Measurements from ENCODE around the gene SLC18B1.

The SLC18B1 gene

DNA sequence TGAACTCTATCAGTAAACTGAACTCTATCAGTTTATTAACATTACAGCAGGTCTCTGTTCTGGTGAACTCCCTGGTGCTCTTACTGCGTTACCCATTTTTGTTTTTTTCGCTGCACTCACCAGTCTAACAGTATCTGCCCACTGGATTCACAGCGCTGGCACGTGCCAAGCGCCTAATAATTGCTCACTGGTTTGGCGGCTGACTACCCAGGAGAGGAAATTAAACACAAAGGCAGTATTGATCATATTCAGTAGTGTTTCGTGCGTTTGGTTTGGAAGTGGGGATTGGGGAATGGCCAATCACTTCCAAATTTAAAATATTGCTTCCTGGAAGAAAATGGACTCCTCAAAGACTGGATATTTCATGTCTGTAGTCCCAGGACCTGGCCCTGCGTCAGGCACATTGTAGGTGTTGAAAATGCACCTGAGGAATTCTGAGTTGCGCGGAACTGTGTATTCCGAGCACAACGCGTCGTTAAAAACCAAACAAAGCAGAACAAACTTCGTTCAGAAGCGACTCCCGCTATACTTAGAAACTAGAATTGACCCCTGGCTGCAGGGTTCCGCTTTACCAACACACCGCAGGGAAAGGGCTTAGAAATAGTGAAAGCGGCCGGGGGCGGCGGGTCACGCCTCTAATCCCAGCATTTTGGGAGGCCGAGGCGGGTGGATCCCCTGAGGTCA lies 14.9 kb upstream of the SLC18B1 start:
- H3K36me3 Mint-ChIP-seq (ENCODE audit: low read depth), result peaks cover 42% of the 10 kb centered on the region
- peak overlapping the region; percentile 99 for H3K27ac Mint-ChIP-seq
- H3K27me3 Mint-ChIP-seq, result no peaks in the 10 kb centered on the region
- H3K4me1 Mint-ChIP-seq (ENCODE audit: low read depth), result peaks cover 52% of the 10 kb centered on the region
- peak overlapping the region; percentile 99 for H3K4me3 Mint-ChIP-seq
- H3K9me3 Mint-ChIP-seq, result no peaks in the 10 kb centered on the region

DNA sequence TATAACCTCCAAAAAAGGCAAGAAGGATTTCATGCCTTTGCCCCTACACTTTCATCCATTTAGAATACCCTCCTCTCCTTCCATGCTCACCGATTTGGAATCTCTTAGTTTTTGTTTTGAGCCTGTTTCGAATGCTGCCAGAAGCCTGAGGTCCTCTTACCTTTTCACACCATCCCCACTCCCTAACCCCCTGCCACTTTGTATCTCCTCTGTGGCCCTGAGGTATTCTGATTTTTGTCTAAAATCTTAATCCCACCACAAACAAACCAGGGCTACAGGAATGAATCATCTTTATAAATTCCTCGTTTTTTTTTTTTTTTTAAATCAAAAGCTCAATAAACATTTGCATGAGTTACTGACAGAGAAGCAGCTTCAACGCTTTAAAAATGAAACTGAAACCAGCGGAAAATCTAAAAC lies 14.3 kb upstream of the SLC18B1 start:
- peaks cover 37% of the 10 kb centered on the region for H3K36me3 Mint-ChIP-seq (ENCODE audit: low read depth)
- no peaks in the 10 kb centered on the region for H3K27me3 Mint-ChIP-seq
- H3K4me1 Mint-ChIP-seq (ENCODE audit: low read depth), result peaks cover 47% of the 10 kb centered on the region
- H3K9me3 Mint-ChIP-seq, result no peaks in the 10 kb centered on the region
- peak overlapping the region; percentile 99 for H3K4me3 Mint-ChIP-seq
- peak overlapping the region; percentile 99 for H3K27ac Mint-ChIP-seq

DNA sequence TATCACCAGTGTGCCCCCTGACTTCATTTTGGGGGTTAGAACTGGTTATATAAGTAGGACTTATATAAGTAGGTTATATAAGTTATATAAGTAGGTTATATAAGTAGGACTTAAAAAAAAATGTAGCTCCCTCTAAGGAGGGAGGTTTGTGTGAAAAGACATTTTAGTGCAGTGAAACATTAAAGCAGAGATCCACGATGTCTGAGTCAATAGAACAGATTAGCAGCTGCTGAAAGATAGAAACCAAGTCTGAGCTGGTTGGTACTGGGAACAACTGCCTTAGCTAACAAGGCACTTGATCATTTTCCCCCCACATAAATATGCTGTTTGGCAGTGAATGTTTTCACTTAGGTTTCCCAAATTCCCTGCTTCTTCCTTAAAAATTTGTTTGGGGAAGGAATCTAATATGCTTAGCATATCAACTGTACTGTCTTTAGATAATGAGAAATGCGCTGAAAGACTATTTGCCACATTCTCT lies 13.9 kb upstream of the SLC18B1 start:
- Mint-ChIP-seq H3K9me3 (no peaks in the 10 kb centered on the region), H3K27me3 (no peaks in the 10 kb centered on the region), H3K4me1 (ENCODE audit: low read depth) (peaks cover 42% of the 10 kb centered on the region), H3K27ac (peak overlapping the region; percentile 99), H3K4me3 (peak overlapping the region; percentile 99), H3K36me3 (ENCODE audit: low read depth) (peaks cover 32% of the 10 kb centered on the region)

DNA sequence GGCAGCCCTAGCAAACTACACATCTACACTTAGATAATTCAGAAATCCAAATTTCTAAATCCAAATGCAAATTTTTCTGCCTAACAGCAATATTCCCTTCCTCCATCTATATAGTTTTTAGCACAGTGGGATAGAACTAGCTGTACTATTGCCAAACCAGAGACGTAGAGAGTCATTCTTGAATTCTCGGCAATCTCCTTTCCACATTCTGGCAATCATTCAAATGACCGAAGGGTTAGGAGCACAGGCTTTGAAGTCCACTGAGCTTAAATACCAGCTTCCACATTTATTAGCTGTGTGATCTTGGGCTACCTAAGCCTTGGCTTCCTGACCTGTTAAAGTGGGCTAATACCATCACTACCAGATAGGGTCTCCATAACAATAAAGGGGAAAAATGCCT lies 12.8 kb upstream of the SLC18B1 start:
- H3K9me3 Mint-ChIP-seq, result no peaks in the 10 kb centered on the region
- no peaks in the 10 kb centered on the region for H3K27me3 Mint-ChIP-seq
- peaks cover 22% of the 10 kb centered on the region for H3K36me3 Mint-ChIP-seq (ENCODE audit: low read depth)
- peaks cover 32% of the 10 kb centered on the region for H3K4me1 Mint-ChIP-seq (ENCODE audit: low read depth)
- H3K27ac Mint-ChIP-seq, result no peak overlapping the region
- no peak overlapping the region for H3K4me3 Mint-ChIP-seq

DNA sequence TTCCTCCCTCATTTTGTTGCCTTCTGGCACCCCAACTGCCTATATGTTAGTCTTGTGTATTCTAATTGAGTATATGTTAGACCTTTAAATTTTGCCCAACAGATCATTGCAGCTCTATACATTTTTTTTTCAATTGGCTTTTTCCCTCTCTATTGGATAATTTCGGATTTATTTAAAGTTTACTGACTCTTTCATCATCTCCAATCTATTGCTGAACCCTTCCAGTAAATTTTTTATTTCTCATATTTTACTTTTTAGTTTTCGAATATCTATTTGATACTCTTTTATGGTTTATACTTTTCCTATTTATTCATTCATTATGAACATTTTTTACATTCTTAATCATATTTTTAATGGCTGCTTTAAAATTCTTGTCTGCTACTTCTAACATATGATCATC lies 7.1 kb upstream of the SLC18B1 start:
- Mint-ChIP-seq H3K27ac (no peak overlapping the region), H3K4me1 (ENCODE audit: low read depth) (peaks cover 10% of the 10 kb centered on the region), H3K36me3 (ENCODE audit: low read depth) (no peaks in the 10 kb centered on the region), H3K4me3 (no peak overlapping the region), H3K9me3 (no peaks in the 10 kb centered on the region), H3K27me3 (no peaks in the 10 kb centered on the region)

DNA sequence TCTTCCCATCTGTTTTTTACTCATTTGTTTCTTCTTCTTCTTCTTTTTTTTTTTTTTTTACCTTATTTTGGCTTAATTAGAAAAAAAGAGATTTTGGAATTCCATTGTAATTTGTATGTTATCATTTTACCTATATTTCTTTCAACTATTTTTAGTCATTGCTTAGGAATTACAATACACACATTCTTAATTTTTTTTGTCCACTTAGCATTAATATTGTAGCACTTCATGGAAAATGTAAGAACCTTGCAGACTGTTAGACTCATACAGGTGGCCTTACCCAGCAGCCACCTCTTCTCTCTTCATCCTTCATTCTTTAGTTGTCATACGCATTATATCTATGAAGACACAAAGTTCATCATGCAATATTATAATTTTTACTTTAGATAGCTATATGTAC lies 5.8 kb upstream of the SLC18B1 start:
- Mint-ChIP-seq H3K4me1 (ENCODE audit: low read depth) (peaks cover 11% of the 10 kb centered on the region), H3K27ac (no peak overlapping the region), H3K9me3 (no peaks in the 10 kb centered on the region), H3K36me3 (ENCODE audit: low read depth) (no peaks in the 10 kb centered on the region), H3K27me3 (no peaks in the 10 kb centered on the region), H3K4me3 (no peak overlapping the region)

DNA sequence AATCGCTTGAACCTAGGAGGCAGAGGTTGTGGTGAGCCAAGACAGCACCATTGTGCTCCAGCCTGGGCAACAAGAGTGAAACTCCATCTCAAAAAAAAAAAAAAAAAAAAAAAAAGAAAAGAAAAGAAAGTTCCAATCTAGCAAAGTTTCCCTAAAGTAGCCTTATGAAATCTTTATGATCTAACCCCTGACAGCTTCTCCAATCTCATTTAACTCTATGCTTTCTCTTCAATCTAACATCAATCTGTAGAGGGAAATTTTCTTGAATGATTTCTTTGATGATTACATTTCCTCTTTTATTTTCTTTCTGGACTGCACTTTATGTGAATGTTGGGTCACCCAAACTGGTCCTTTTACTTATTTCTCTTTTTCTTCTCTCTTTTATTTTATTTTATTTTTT lies 2.2 kb upstream of the SLC18B1 start:
- peak overlapping the region; percentile 3 for H3K4me3 Mint-ChIP-seq
- H3K27ac Mint-ChIP-seq, result no peak overlapping the region
- H3K4me1 Mint-ChIP-seq (ENCODE audit: low read depth), result peaks cover 28% of the 10 kb centered on the region
- H3K9me3 Mint-ChIP-seq, result no peaks in the 10 kb centered on the region
- no peaks in the 10 kb centered on the region for H3K27me3 Mint-ChIP-seq
- peaks cover 4% of the 10 kb centered on the region for H3K36me3 Mint-ChIP-seq (ENCODE audit: low read depth)

DNA sequence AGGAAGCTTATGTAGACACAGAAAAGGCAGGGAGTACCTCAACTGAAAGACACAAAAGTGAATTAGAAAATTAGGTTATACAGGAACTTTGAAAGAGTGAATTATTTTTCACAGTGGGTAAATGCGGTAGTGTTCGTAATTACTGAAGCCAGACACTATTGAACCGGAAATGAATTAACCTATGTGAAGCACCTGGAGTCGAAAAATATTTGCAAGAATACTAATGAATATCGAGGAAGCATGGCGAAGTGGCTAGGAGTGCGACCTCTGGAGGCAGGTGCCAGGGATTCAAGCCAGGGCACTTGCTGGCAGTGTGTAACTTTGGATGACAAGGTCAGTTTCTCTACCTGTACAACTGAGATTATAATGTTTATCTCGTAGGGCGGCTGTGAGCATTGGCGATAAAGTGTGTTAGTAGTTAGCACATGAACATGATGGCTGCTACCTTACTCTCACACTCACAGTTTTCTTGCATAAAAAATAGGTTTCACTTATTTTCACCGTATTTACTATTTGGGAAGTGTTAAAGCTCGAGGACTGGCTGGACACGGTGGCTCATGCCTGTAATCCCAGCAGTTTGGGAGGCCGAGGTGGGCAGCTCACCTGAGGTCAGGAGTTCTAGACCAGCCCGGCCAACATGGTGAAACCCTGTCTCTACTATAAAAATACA lies 567 bp upstream of the SLC18B1 start:
- no peak overlapping the region for H3K4me3 Mint-ChIP-seq
- peaks cover 16% of the 10 kb centered on the region for H3K36me3 Mint-ChIP-seq (ENCODE audit: low read depth)
- no peaks in the 10 kb centered on the region for H3K27me3 Mint-ChIP-seq
- no peaks in the 10 kb centered on the region for H3K9me3 Mint-ChIP-seq
- H3K4me1 Mint-ChIP-seq (ENCODE audit: low read depth), result peaks cover 36% of the 10 kb centered on the region
- no peak overlapping the region for H3K27ac Mint-ChIP-seq

DNA sequence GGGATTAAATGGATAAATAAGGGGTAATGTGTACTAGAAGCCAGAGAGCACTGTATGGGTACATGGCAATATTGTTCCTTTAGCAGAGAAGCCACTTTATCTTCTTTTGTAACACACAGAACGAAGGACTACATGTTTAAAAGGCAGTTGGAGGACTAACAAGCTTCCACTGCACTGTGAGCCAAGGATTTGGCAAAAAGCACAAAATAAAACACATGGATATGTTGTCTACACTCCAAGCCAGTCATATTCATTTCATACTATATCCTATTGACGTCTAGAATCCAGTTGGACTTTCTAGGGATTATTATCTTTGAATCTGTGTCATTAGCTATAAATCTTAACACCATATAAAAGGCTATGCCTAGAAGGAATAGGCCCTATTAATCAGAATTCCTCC lies 3.0 kb downstream of the SLC18B1 start:
- H3K4me3 Mint-ChIP-seq, result no peak overlapping the region
- H3K9me3 Mint-ChIP-seq, result no peaks in the 10 kb centered on the region
- H3K36me3 Mint-ChIP-seq (ENCODE audit: low read depth), result peaks cover 35% of the 10 kb centered on the region
- H3K27me3 Mint-ChIP-seq, result no peaks in the 10 kb centered on the region
- peaks cover 35% of the 10 kb centered on the region for H3K4me1 Mint-ChIP-seq (ENCODE audit: low read depth)
- H3K27ac Mint-ChIP-seq, result no peak overlapping the region

DNA sequence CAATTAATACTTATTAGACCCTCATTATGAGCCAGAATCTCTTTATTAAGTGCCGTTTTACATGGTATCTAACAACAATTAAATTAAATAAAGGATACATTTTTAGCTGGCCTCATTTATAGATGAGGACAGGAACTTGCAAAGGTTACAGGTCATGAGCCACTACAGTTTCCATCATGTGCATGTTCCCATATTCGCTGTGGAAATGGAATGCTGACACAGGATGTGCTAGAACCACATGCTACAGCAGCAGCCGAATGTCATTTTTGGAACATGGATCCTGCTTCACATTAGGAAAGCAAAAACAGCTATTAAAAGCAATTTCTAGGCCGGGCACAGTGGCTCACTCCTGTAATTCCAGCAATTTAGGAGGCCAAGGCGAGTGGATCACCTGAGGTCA lies 5.9 kb downstream of the SLC18B1 start:
- peaks cover 53% of the 10 kb centered on the region for H3K36me3 Mint-ChIP-seq (ENCODE audit: low read depth)
- H3K4me3 Mint-ChIP-seq, result no peak overlapping the region
- no peak overlapping the region for H3K27ac Mint-ChIP-seq
- H3K9me3 Mint-ChIP-seq, result no peaks in the 10 kb centered on the region
- no peaks in the 10 kb centered on the region for H3K27me3 Mint-ChIP-seq
- H3K4me1 Mint-ChIP-seq (ENCODE audit: low read depth), result peaks cover 38% of the 10 kb centered on the region

DNA sequence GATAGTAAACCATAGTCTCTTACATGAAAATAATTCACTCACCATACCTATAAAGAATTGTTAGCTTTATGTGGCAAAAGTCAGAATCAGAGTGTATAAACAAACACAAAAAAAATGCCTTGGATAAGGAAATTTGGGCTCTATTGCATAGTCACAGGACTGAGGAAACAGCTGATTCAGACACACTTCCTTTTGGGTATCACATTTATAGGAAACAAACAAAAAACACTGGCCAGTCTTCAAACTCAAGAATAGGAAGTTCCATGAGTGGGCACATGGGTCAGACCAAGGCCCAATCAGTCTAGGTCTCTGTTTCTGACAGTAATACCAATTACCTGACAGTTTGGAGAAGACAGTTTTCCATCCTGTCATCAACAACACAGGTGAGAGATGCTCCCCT lies 8.0 kb downstream of the SLC18B1 start:
- peaks cover 59% of the 10 kb centered on the region for H3K36me3 Mint-ChIP-seq (ENCODE audit: low read depth)
- H3K4me1 Mint-ChIP-seq (ENCODE audit: low read depth), result peaks cover 23% of the 10 kb centered on the region
- H3K27me3 Mint-ChIP-seq, result no peaks in the 10 kb centered on the region
- no peak overlapping the region for H3K4me3 Mint-ChIP-seq
- H3K9me3 Mint-ChIP-seq, result no peaks in the 10 kb centered on the region
- no peak overlapping the region for H3K27ac Mint-ChIP-seq

DNA sequence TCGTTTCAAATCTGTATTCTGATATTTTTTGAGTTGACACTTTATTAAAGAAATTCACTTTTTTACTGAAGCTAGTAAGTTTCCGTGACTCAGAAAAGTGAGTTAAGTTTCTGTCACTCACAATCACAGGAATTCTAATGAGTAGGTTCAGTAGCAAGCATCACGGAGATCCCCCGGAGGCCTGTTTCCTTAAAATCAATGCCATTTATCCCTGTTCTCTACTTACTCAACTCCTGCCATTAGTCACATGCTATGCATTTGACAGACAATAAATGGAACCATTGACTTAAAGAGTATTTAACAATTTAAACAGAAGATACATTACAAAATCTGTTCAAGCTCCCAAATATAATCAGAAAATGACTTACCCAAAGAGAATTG lies 9.1 kb downstream of the SLC18B1 start:
- Mint-ChIP-seq H3K27ac (no peak overlapping the region), H3K4me1 (ENCODE audit: low read depth) (peaks cover 20% of the 10 kb centered on the region), H3K36me3 (ENCODE audit: low read depth) (peaks cover 52% of the 10 kb centered on the region)

DNA sequence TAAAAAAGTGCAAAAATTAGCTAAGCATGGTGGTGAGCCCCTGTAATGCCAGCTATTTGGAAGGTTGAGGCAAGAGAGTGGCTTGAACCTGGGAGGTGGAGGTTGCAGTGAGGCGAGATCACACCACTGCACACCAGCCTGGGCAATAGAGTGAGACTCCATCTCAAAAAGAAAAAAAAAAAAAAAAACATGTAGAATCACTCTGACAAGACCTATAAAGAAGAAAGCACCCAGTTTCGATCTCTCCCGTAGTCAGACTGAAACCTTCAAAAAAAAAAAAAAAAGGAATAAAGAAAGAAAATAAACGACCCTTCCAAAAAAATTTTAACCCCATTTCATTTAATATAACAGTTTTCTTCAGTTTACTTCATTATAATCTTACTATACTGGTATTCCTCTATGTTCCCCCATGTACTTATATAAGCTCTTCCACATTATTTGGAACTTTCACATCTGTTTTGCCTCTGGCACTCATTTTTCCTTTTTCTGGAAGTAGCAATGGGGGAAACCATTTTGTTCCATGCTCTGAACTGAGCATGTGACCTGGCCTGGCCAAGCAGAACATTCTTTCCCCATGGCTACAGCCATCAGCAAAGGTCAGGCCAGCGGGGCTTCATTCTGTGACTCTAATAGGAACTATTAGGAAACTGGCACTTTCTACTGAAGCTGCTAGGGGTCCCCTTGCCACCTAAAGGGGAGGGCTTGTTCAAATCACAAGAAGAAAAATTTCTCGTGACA lies 9.6 kb downstream of the SLC18B1 start:
- Mint-ChIP-seq H3K27ac (no peak overlapping the region), H3K4me3 (no peak overlapping the region), H3K4me1 (ENCODE audit: low read depth) (peaks cover 17% of the 10 kb centered on the region), H3K9me3 (no peaks in the 10 kb centered on the region), H3K27me3 (no peaks in the 10 kb centered on the region), H3K36me3 (ENCODE audit: low read depth) (peaks cover 49% of the 10 kb centered on the region)

More for the DNA sequence above, 9.1 kb downstream of the SLC18B1 start:
- no peaks in the 10 kb centered on the region for H3K27me3 Mint-ChIP-seq
- no peak overlapping the region for H3K4me3 Mint-ChIP-seq
- H3K9me3 Mint-ChIP-seq, result no peaks in the 10 kb centered on the region

DNA sequence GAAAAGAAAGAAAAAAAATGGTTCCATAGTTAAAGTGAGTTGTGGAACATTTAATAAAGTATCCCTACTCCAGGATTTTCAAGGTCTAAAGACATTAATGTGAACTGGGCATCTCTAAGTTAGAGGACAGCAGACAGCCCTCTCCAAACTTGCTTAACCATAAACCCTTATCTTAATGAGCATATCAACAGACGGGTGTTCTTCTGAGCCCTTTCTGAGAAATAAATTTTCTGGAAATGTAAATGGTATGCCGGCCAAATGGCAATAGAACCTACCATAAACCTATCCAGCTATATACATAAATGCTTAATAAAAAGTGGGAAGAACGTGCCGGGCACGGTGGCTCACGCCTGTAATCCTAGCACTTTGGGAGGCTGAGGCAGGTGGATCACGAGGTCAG lies 12.5 kb downstream of the SLC18B1 start:
- Mint-ChIP-seq H3K27me3 (no peaks in the 10 kb centered on the region), H3K4me3 (no peak overlapping the region), H3K4me1 (ENCODE audit: low read depth) (peaks cover 8% of the 10 kb centered on the region), H3K27ac (no peak overlapping the region), H3K36me3 (ENCODE audit: low read depth) (peaks cover 37% of the 10 kb centered on the region), H3K9me3 (no peaks in the 10 kb centered on the region)

DNA sequence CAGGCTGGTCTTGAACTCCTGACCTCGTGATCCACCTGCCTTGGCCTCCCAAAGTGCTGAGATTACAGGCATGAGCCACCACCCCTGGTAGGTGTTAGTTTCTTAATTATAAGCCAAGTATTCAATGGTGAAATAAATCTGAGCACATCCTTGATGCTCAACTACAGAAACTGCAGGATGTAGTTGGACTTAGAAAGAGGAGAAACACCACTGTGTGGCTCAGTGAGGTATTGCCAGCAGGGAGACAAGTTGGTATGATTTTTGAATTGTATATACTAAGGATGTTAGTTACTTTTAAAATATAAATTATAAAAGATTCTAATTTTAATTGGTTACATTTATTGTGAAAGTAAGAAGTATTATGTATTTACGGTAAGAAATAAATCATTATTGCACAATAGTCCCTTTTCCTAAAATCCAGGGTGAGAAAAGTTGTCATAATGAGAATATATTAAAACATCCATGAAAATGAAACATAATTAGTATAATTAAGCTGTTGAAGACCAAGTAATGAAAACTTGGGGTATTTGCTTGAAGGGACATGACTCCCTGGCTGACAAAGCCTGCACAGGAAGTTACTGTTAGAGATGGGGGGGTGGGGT lies 17.6 kb downstream of the SLC18B1 start:
- Mint-ChIP-seq H3K27me3 (no peaks in the 10 kb centered on the region), H3K27ac (no peak overlapping the region), H3K36me3 (ENCODE audit: low read depth) (peaks cover 25% of the 10 kb centered on the region), H3K9me3 (no peaks in the 10 kb centered on the region), H3K4me1 (ENCODE audit: low read depth) (no peaks in the 10 kb centered on the region), H3K4me3 (no peak overlapping the region)
